ENCODE measurements around the gene MYO3B. TPM values are rescaled to one million over a fixed set of nuclear protein-coding genes. Genes with fewer than 3 reads are reported as not detected.
"Not testable (repeated sequence)": the region's sequence is repeated elsewhere in the genome, so short reads cannot be mapped to it uniquely, and the experiment has no call there.

MYO3B gene
- total RNA-seq, 1 donor from 2014 or later = 13.7 TPM

DNA sequence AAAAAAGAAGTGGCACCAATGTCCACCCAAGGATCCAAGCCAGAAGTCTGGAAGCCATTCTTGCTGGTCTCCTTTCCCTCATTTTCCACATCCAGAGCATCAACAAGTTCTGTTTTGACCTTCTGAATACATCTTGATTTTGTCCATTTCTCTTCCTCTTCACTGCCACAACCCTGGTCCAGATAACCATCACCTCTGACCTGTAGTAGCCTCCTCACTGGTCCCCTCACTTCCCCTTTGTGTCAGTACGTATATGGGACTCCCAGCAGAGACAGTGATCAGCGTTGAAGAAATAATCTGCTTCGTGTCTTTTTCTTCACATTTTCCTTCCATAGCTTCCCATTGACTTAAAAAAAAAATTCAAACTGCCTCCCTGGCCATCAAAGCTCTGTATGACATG, 427.9 kb downstream of the MYO3B start:
- intact Hi-C loops (cut with micrococcal nuclease) = no loop called here
- DNase-seq (ENCODE audit: low spot score) = no peak
- H3K4me1 Mint-ChIP-seq (ENCODE audit: low read depth) = no peaks in the 10 kb centered on the region
- H3K9me3 Mint-ChIP-seq = no peaks in the 10 kb centered on the region
- no peaks in the 10 kb centered on the region for H3K36me3 Mint-ChIP-seq (ENCODE audit: low read depth)
- H3K27ac Mint-ChIP-seq = no peak overlapping the region
- peaks cover 13% of the 10 kb centered on the region for H3K27me3 Mint-ChIP-seq (ENCODE audit: low read depth)
- H3K4me3 Mint-ChIP-seq (ENCODE audit: low read depth) = no peak overlapping the region

DNA sequence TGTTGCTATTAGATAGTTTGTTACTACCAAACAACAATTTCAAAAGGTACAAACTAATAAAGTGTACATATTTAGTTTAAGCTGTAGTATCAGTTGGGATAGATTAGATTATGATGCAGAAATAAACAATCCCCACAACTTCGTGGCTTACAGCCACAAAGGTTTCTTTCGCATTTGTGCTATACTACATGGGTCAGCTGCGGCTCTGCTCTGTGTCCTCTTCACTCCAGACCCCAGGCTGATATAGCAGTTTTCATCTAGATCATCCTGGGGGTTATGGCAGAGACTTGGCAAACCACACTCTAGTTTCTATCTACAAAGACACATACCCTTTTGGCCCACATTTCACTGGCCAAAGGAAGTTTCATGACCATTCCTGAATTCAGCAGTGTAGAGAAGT, 429.2 kb downstream of the MYO3B start:
- Mint-ChIP-seq H3K27me3 (ENCODE audit: low read depth) (peaks cover 9% of the 10 kb centered on the region), H3K36me3 (ENCODE audit: low read depth) (no peaks in the 10 kb centered on the region), H3K9me3 (no peaks in the 10 kb centered on the region), H3K4me3 (ENCODE audit: low read depth) (no peak overlapping the region), H3K4me1 (ENCODE audit: low read depth) (no peaks in the 10 kb centered on the region), H3K27ac (no peak overlapping the region)
- intact Hi-C loops (cut with micrococcal nuclease) = no loop called here
- DNase-seq (ENCODE audit: low spot score) = no peak

DNA sequence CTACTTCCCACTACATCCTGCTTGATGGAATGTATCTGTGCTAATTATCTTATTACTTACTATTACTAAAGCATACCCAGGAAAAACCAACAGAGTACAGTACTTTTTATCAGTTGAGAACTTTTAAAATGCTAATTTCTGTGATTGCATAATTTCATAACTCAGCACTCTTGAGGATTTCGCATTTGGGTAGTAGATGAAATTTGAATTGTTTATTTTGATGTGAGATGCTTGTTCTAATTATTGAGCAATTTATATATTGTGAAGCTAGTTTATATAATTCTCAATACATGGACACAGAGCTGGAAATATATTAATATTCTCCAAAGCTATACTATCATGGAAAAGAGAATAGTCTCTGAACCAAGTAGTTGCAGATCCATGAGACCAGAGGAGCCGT, 432.7 kb downstream of the MYO3B start:
- no peaks in the 10 kb centered on the region for H3K9me3 Mint-ChIP-seq
- no peak overlapping the region for H3K27ac Mint-ChIP-seq

DNA sequence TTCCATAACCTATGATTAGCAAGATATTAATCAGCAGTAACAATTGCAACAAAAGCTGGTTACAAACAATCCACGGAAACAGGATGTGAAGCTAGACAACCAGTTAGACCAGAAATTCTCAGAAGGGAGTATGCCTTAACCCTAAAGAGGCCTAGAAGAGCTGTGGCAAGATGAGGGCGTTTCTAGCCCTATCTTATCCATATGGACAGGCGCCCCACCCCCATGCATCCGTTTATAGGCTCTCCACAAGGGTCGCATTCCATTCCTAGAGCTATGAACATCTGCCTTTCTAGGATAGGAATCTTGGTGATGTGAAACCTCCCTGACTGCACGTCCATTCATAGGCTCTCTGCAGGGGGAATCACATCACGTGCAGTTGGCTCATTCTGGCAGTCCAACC, 441.0 kb downstream of the MYO3B start:
- H3K4me1 Mint-ChIP-seq (ENCODE audit: low read depth); H3K36me3 Mint-ChIP-seq (ENCODE audit: low read depth); H3K27me3 Mint-ChIP-seq (ENCODE audit: low read depth); intact Hi-C loops (cut with micrococcal nuclease); DNase-seq (ENCODE audit: low spot score); H3K27ac Mint-ChIP-seq; H3K4me3 Mint-ChIP-seq (ENCODE audit: low read depth); H3K9me3 Mint-ChIP-seq: not testable (repeated sequence)

More for the DNA sequence above, 432.7 kb downstream of the MYO3B start:
- H3K4me3 Mint-ChIP-seq (ENCODE audit: low read depth) = no peak overlapping the region
- intact Hi-C loops (cut with micrococcal nuclease) = no loop called here
- no peak for DNase-seq (ENCODE audit: low spot score)
- no peaks in the 10 kb centered on the region for H3K36me3 Mint-ChIP-seq (ENCODE audit: low read depth)
- H3K27me3 Mint-ChIP-seq (ENCODE audit: low read depth) = peaks cover 3% of the 10 kb centered on the region
- H3K4me1 Mint-ChIP-seq (ENCODE audit: low read depth) = no peaks in the 10 kb centered on the region

DNA sequence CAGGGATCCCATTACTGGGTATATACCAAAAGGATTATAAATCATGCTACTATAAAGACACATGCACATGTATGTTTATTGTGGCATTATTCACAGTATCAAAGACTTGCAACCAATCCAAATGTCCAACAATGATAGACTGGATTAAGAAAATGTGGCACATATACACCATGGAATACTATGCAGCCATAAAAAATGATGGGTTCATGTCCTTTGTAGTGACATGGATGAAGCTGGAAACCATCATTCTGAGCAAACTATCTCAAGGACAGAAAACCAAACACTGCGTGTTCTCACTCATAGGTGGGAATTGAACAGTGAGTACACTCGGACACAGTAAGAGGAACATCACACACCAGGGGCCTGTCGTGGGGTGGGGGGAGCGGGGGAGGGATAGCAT, 457.1 kb downstream of the MYO3B start:
- DNase-seq (ENCODE audit: low spot score); H3K9me3 Mint-ChIP-seq; H3K4me1 Mint-ChIP-seq (ENCODE audit: low read depth); H3K27ac Mint-ChIP-seq; H3K27me3 Mint-ChIP-seq (ENCODE audit: low read depth); H3K36me3 Mint-ChIP-seq (ENCODE audit: low read depth); H3K4me3 Mint-ChIP-seq (ENCODE audit: low read depth); intact Hi-C loops (cut with micrococcal nuclease): not testable (repeated sequence)

DNA sequence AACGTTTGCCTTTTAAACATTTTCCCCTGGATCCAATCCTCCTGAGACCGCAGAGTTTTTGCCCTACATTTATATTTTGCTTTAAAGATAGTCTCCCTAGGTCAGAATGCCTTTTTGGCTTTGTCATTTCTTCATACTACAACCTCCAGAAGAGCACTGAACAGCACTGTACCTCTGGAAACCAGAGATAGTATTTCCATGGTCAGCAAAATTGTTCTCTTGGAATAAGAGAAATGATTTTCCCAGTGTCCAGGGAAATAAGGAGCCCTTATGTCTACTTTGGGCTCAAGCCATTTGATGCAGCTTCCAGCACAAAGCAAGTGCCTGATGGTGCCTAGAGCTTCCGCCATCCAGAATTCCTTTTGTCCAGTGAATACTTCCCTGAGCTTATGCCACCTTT, 461.7 kb downstream of the MYO3B start:
- H3K4me3 Mint-ChIP-seq (ENCODE audit: low read depth) = no peak overlapping the region
- H3K27ac Mint-ChIP-seq = no peak overlapping the region
- H3K9me3 Mint-ChIP-seq = no peaks in the 10 kb centered on the region
- no peaks in the 10 kb centered on the region for H3K4me1 Mint-ChIP-seq (ENCODE audit: low read depth)
- no peaks in the 10 kb centered on the region for H3K36me3 Mint-ChIP-seq (ENCODE audit: low read depth)
- intact Hi-C loops (cut with micrococcal nuclease) = no loop called here
- no peaks in the 10 kb centered on the region for H3K27me3 Mint-ChIP-seq (ENCODE audit: low read depth)
- DNase-seq (ENCODE audit: low spot score) = no peak

DNA sequence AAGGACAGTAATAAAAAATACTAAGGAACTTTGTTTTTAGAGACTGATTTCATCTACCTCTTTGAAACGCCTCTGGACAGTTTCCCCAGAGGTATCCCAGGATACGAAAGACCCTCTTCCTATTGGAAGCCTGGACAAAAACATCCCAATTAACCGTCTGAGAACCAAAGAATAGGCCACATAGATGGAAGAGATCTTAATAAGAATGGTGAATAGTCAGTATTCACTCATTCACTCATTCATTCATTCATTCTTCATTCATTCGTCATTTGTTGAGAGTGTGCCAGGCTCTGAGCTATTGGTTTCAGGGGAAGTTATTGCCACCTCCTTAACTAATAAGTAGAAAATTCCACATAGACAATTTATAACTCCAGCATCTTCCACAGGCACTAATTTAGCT, 464.0 kb downstream of the MYO3B start:
- H3K4me3 Mint-ChIP-seq (ENCODE audit: low read depth) = no peak overlapping the region

GRCh38 chr2:170643346-170643745, 465.4 kb downstream of the MYO3B start:
- no peak for DNase-seq (ENCODE audit: low spot score)
- H3K27me3 Mint-ChIP-seq (ENCODE audit: low read depth) = no peaks in the 10 kb centered on the region
- no peaks in the 10 kb centered on the region for H3K36me3 Mint-ChIP-seq (ENCODE audit: low read depth)

More for the DNA sequence above, 464.0 kb downstream of the MYO3B start:
- intact Hi-C loops (cut with micrococcal nuclease) = no loop called here
- H3K4me1 Mint-ChIP-seq (ENCODE audit: low read depth) = no peaks in the 10 kb centered on the region
- H3K27me3 Mint-ChIP-seq (ENCODE audit: low read depth) = no peaks in the 10 kb centered on the region
- H3K27ac Mint-ChIP-seq = no peak overlapping the region
- no peaks in the 10 kb centered on the region for H3K9me3 Mint-ChIP-seq
- no peaks in the 10 kb centered on the region for H3K36me3 Mint-ChIP-seq (ENCODE audit: low read depth)
- DNase-seq (ENCODE audit: low spot score) = no peak

GRCh38 chr2:170647741-170648436, 469.9 kb downstream of the MYO3B start:
- peaks cover 14% of the 10 kb centered on the region for H3K4me1 Mint-ChIP-seq (ENCODE audit: low read depth)
- intact Hi-C loops (cut with micrococcal nuclease) = no loop called here
- no peaks in the 10 kb centered on the region for H3K9me3 Mint-ChIP-seq
- no peaks in the 10 kb centered on the region for H3K27me3 Mint-ChIP-seq (ENCODE audit: low read depth)
- no peak overlapping the region for H3K27ac Mint-ChIP-seq
- H3K36me3 Mint-ChIP-seq (ENCODE audit: low read depth) = no peaks in the 10 kb centered on the region
- no peak for DNase-seq (ENCODE audit: low spot score)
- H3K4me3 Mint-ChIP-seq (ENCODE audit: low read depth) = no peak overlapping the region

More at GRCh38 chr2:170643346-170643745, 465.4 kb downstream of the MYO3B start:
- Mint-ChIP-seq H3K4me3 (ENCODE audit: low read depth) (no peak overlapping the region), H3K9me3 (no peaks in the 10 kb centered on the region), H3K4me1 (ENCODE audit: low read depth) (no peaks in the 10 kb centered on the region), H3K27ac (no peak overlapping the region)
- intact Hi-C loops (cut with micrococcal nuclease) = no loop called here

DNA sequence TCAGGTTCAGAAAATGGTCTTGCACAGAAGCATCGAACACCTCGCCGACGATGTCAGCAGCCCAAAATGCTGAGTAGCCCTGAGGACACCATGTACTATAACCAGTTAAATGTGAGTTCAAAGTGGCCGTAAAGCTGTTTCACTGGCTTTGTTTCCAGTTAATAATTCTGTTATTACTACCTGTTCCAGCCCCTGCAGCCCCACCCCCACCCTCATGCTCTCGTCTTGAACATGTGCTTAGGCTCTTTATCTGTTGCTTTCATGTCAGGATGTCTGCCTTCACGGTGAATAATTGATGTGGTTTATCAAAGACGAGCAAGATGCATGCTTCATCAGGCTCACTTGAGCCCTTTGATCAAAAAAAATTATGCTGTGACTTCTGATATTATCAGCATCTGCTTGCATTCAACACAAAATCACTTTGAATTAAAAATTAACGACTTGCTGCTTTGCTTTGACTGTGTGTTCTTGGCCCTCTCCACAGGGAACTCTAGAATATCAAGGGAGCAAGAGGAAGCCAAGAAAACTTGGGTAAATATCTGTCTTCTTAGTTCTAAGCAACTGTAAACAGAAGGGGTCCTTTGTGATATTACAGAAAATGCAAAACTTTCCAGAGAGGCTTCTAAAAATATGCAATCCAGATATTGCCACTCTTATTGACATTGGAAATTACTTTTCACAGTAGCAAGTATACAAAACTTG, 473.8 kb downstream of the MYO3B start:
- Mint-ChIP-seq H3K36me3 (ENCODE audit: low read depth) (no peaks in the 10 kb centered on the region), H3K9me3 (no peaks in the 10 kb centered on the region), H3K4me1 (ENCODE audit: low read depth) (peaks cover 14% of the 10 kb centered on the region), H3K4me3 (ENCODE audit: low read depth) (no peak overlapping the region), H3K27me3 (ENCODE audit: low read depth) (no peaks in the 10 kb centered on the region), H3K27ac (no peak overlapping the region)
- intact Hi-C loops (cut with micrococcal nuclease) = no loop called here
- no peak for DNase-seq (ENCODE audit: low spot score)

DNA sequence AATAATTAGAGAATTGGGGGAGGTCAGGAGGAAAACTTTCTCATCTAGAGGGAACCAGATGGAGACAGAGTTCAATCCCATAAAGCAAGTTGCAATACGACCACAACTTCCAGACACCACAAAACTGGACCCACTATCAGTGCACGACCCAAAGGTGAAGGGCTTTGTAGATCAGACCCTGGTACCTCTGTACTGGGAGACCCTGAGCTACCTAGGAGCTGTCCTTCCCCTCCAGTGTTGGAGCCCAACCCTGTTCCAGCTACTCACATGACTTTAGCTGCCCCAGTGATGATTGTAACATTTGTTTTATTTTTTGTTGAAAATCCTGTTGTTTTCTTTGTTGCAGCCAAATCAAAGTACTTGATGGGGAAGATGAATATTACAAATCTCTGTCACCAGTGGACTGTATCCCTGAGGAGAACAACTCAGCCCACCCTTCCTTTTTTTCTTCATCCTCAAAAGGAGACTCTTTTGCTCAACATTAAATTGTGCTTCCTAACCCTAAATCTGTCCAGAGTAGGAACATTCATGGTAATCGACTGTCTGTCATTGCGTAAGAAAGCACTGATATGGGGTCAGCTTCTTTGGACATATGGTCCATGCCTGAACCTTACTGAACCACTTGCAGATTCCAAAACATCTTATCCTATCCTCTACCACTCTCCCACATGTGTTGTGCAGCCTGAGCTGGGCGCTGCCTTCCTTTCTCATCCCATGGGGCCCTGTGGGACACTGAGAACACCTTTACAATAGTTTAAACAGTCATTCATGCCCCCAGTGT, 474.9 kb downstream of the MYO3B start:
- intact Hi-C loops (cut with micrococcal nuclease) = no loop called here
- no peak for DNase-seq (ENCODE audit: low spot score)
- no peaks in the 10 kb centered on the region for H3K27me3 Mint-ChIP-seq (ENCODE audit: low read depth)
- H3K4me3 Mint-ChIP-seq (ENCODE audit: low read depth) = no peak overlapping the region
- H3K27ac Mint-ChIP-seq = no peak overlapping the region
- H3K36me3 Mint-ChIP-seq (ENCODE audit: low read depth) = no peaks in the 10 kb centered on the region
- H3K4me1 Mint-ChIP-seq (ENCODE audit: low read depth) = peaks cover 14% of the 10 kb centered on the region
- no peaks in the 10 kb centered on the region for H3K9me3 Mint-ChIP-seq

GRCh38 chr2:170656669-170657068, 478.7 kb downstream of the MYO3B start:
- Mint-ChIP-seq H3K36me3 (ENCODE audit: low read depth) (no peaks in the 10 kb centered on the region), H3K27ac (no peak overlapping the region), H3K4me3 (ENCODE audit: low read depth) (no peak overlapping the region), H3K9me3 (no peaks in the 10 kb centered on the region), H3K4me1 (ENCODE audit: low read depth) (peaks cover 7% of the 10 kb centered on the region), H3K27me3 (ENCODE audit: low read depth) (no peaks in the 10 kb centered on the region)
- intact Hi-C loops (cut with micrococcal nuclease) = no loop called here
- DNase-seq (ENCODE audit: low spot score) = no peak

DNA sequence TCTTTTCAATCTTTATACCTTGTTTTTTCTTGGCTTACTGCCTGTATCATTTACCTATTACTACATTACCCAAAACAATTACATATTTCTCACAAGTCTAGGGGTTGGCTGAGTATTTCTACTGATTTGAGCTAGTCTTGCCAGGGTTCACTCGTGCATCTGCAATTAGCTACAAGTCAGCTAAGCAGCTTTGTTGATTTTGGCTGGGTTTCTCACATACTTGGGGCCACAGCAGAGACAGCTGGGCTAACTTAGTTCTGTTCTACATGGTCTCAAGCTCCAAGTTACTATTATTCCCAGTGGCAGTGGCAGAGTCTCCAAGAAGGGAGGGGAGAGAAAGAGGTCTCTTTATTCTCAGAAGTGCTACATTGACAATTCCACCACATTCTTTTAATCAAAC, 482.5 kb downstream of the MYO3B start:
- no peaks in the 10 kb centered on the region for H3K27me3 Mint-ChIP-seq (ENCODE audit: low read depth)
- DNase-seq (ENCODE audit: low spot score) = no peak
- no peaks in the 10 kb centered on the region for H3K36me3 Mint-ChIP-seq (ENCODE audit: low read depth)
- H3K27ac Mint-ChIP-seq = no peak overlapping the region
- no peak overlapping the region for H3K4me3 Mint-ChIP-seq (ENCODE audit: low read depth)
- no peaks in the 10 kb centered on the region for H3K4me1 Mint-ChIP-seq (ENCODE audit: low read depth)
- intact Hi-C loops (cut with micrococcal nuclease) = no loop called here
- H3K9me3 Mint-ChIP-seq = no peaks in the 10 kb centered on the region

All from activated T-helper 2 cell treated with anti-CD3 and anti-CD28 coated beads, Interferon-gamma antibody, Interleukin-2, Interleukin-4, amounts not matched to agents 10 μg/mL and 5 μg/mL and 100 μg/mL, durations not matched to agents 14 hours and 24 hours and 36 hours (primary cell).